CD14-positive monocyte (primary cell): ENCODE data around the gene DHODH. TPM values are rescaled to one million over a fixed set of nuclear protein-coding genes. Genes with fewer than 3 reads are reported as not detected.
"Not testable (repeated sequence)": the region's sequence is repeated elsewhere in the genome, so short reads cannot be mapped to it uniquely, and the experiment has no call there.

Source experiments
- DNase-seq, 3 donors: peaks; one replicate each; pipeline ENCODE4 v3.0.0-alpha.2; 2011 to 2022
- H2AFZ ChIP-seq: 2 replicates; pipeline ENCODE4 v1.6.0; 2012; ENCODE audit warnings: mild to moderate bottlenecking, low read depth, low read length, inconsistent platforms; ENCODE audit not compliant: insufficient read depth, poor library complexity, severe bottlenecking
- H3K27ac ChIP-seq, 2 donors: 1 replicate in 1 of 2; 2 replicates in 1 of 2; pipeline ENCODE4 v1.5.1; 2012 to 2013; ENCODE audit warnings: low read length in 2 of 2, control low read depth in 1 of 2, inconsistent platforms in 1 of 2, low read depth in 1 of 2, mild to moderate bottlenecking in 1 of 2
- H3K27me3 ChIP-seq, 2 donors: one replicate each; pipeline versions ENCODE4 v1.6.0 to v1.6.1; 2011 to 2013; ENCODE audit warnings: low read length in 2 of 2; ENCODE audit not compliant: control insufficient read depth in 2 of 2, insufficient read depth in 2 of 2
- H3K36me3 ChIP-seq, 2 donors: replicated peaks in 1 of 2; 1 replicate in 1 of 2; 2 replicates in 1 of 2; pipeline versions ENCODE4 v1.5.1 to v1.6.1; 2012 to 2013; ENCODE audit warnings: low read length in 2 of 2, control low read depth in 1 of 2, inconsistent platforms in 1 of 2, mild to moderate bottlenecking in 1 of 2; ENCODE audit not compliant: insufficient read depth in 2 of 2, control insufficient read depth in 1 of 2
- H3K4me1 ChIP-seq, 2 donors: 1 replicate in 1 of 2; 2 replicates in 1 of 2; pipeline versions ENCODE4 v1.5.1 to v1.6.1; 2012 to 2013; ENCODE audit warnings: low read length in 2 of 2, control low read depth in 1 of 2, inconsistent platforms in 1 of 2, mild to moderate bottlenecking in 1 of 2, moderate library complexity in 1 of 2; ENCODE audit not compliant: insufficient read depth in 2 of 2, control insufficient read depth in 1 of 2
- H3K4me2 ChIP-seq: replicated peaks from 2 replicates; pipeline ENCODE3; 2012; ENCODE audit warnings: low read length, moderate library complexity, mild to moderate bottlenecking; ENCODE audit not compliant: poor library complexity, severe bottlenecking; ENCODE audit errors: extremely low read depth
- H3K4me3 ChIP-seq, 3 experiments: fragments of 200-600 bp in 1 of 3; sonication (generic) in 1 of 3; replicated peaks in 1 of 3; 1 replicate in 2 of 3; 2 replicates in 1 of 3; pipeline ENCODE4 v1.5.1; 2011 to 2013; ENCODE audit warnings: low read length in 3 of 3, mild to moderate bottlenecking in 3 of 3, control low read depth in 2 of 3, low read depth in 2 of 3, inconsistent platforms in 1 of 3, moderate library complexity in 1 of 3
- H3K79me2 ChIP-seq: 2 replicates; pipeline ENCODE4 v1.6.0; 2012; ENCODE audit warnings: mild to moderate bottlenecking, control low read depth, inconsistent platforms, low read length, moderate library complexity; ENCODE audit not compliant: insufficient read depth
- H3K9ac ChIP-seq: 2 replicates; pipeline ENCODE4 v1.6.0; 2017; ENCODE audit warnings: low read length, mild to moderate bottlenecking; ENCODE audit not compliant: insufficient read depth, poor library complexity, severe bottlenecking
- H3K9me3 ChIP-seq, 2 donors: replicated peaks in 1 of 2; 1 replicate in 1 of 2; 2 replicates in 1 of 2; pipeline versions ENCODE4 v1.5.1 to v1.6.1; 2012 to 2013; ENCODE audit warnings: low read length in 2 of 2, control low read depth in 1 of 2; ENCODE audit not compliant: control insufficient read depth in 1 of 2, insufficient read depth in 1 of 2
- H4K20me1 ChIP-seq: 2 replicates; pipeline ENCODE4 v1.6.0; 2012; ENCODE audit warnings: mild to moderate bottlenecking, low read length, control low read depth, moderate library complexity; ENCODE audit not compliant: insufficient read depth
- H3K27ac Mint-ChIP-seq, 7 donors: one replicate each; pipeline ENCODE4 v1.8.0; 2020; ENCODE audit warnings: mild to moderate bottlenecking in 7 of 7, mixed read lengths in 7 of 7, moderate library complexity in 6 of 7, inconsistent platforms in 2 of 7
- H3K27me3 Mint-ChIP-seq, 3 donors: one replicate each; pipeline ENCODE4 v1.8.0; 2021 to 2022; ENCODE audit warnings: low read depth in 3 of 3, mild to moderate bottlenecking in 3 of 3, mixed read lengths in 3 of 3, moderate library complexity in 3 of 3, inconsistent platforms in 1 of 3
- H3K36me3 Mint-ChIP-seq, 2 donors: one replicate each; pipeline ENCODE4 v1.8.0; 2020; ENCODE audit warnings: mixed read lengths in 2 of 2, inconsistent platforms in 1 of 2, mild to moderate bottlenecking in 1 of 2
- H3K4me1 Mint-ChIP-seq: one replicate; pipeline ENCODE4 v1.8.0; 2020; ENCODE audit warnings: mild to moderate bottlenecking, mixed read lengths
- H3K4me3 Mint-ChIP-seq, 2 donors: one replicate each; pipeline ENCODE4 v1.8.0; 2020; ENCODE audit warnings: mild to moderate bottlenecking in 2 of 2, mixed read lengths in 2 of 2, moderate library complexity in 1 of 2
- H3K9me3 Mint-ChIP-seq, 7 donors: one replicate each; pipeline ENCODE4 v1.8.0; 2020 to 2022; ENCODE audit warnings: mixed read lengths in 7 of 7, mild to moderate bottlenecking in 6 of 7, moderate library complexity in 6 of 7, inconsistent platforms in 2 of 7
- CTCF ChIP-seq: fragments of 200-600 bp; IDR thresholded peaks from one replicate; pipeline ENCODE4 v1.8.0; 2022; ENCODE audit warnings: antibody characterized with exemption, mild to moderate bottlenecking
- WGBS: methylation state at CpG from one replicate; pipeline ENCODE4 v1.1.5; 2013; ENCODE audit warnings: missing lambda C conversion rate; ENCODE audit not compliant: insufficient coverage; 5-methylcytosine and 5-hydroxymethylcytosine counted together
- intact Hi-C, 2 donors: fragments of 100-400 bp; cut with micrococcal nuclease; formaldehyde crosslinking; loops; one replicate each; pipeline versions ENCODE4 v1.15.0 to v1.15.1; 2023
- polyA plus RNA-seq, 3 donors: library from polyadenylated mRNA; depleted of rRNA in 1 of 3; unstranded in 2 of 3; stranded (reverse) in 1 of 3; fragments of 300-500 nt in 2 of 3; fragments of >200 nt in 1 of 3; fragmentation: Illumina TruSeq in 2 of 3; gene quantifications; 1 replicate in 2 of 3; 2 replicates in 1 of 3; pipeline ENCODE4 v1.2.3, GENCODE V29; 2012 to 2021

DHODH gene
- polyA plus RNA-seq, 3 donors = 2.2 to 3.8 (median 2.4) TPM

GRCh38 chr16:72001180-72001874 lies 7.2 kb upstream of the DHODH start:
- Mint-ChIP-seq H3K4me1 (peaks cover 19% of the 10 kb centered on the region), H3K27ac (peak overlapping the region in 1 of 7 donors; percentile 6), H3K36me3 (no peaks in the 10 kb centered on the region), H3K27me3 (peaks cover 3 to 9% (median 8%) of the 10 kb centered on the region in 3 donors), H3K9me3 (no peaks in the 10 kb centered on the region), H3K4me3 (no peak overlapping the region)
- Histone ChIP-seq H3K4me2 (no peak overlapping the region), H3K79me2 (no peaks in the 10 kb centered on the region), H4K20me1 (no peaks in the 10 kb centered on the region), H3K36me3 (no peaks in the 10 kb centered on the region), H3K9ac (no peak overlapping the region), H3K4me3 (no peak overlapping the region), H2AFZ (no peak overlapping the region), H3K4me1 (no peaks in the 10 kb centered on the region), H3K27ac (no peak overlapping the region), H3K9me3 (no peaks in the 10 kb centered on the region), H3K27me3 (no peaks in the 10 kb centered on the region)
- intact Hi-C loops = no loop called here
- no peak for DNase-seq
- no CpG with 5 or more reads among the region's 7 CpGs for WGBS
- TF ChIP-seq CTCF = no peak

GRCh38 chr16:72002619-72003018 lies 5.9 kb upstream of the DHODH start:
- intact Hi-C loops = no loop called here
- no peak overlapping the region for H3K4me2 ChIP-seq
- no peak overlapping the region for H3K27ac ChIP-seq
- no peaks in the 10 kb centered on the region for H3K79me2 ChIP-seq
- H3K36me3 ChIP-seq = no peaks in the 10 kb centered on the region
- H2AFZ ChIP-seq = no peak overlapping the region
- H3K4me1 ChIP-seq = no peaks in the 10 kb centered on the region
- no peak overlapping the region for H3K9ac ChIP-seq
- H3K27me3 ChIP-seq = no peaks in the 10 kb centered on the region
- H3K9me3 ChIP-seq = no peaks in the 10 kb centered on the region
- no peak overlapping the region for H3K4me3 Mint-ChIP-seq
- no peak for TF ChIP-seq CTCF
- no peaks in the 10 kb centered on the region for H3K36me3 Mint-ChIP-seq
- H3K27me3 Mint-ChIP-seq = peaks cover 5 to 11% (median 6%) of the 10 kb centered on the region in 3 donors
- H4K20me1 ChIP-seq = no peaks in the 10 kb centered on the region
- DNase-seq = no peak
- H3K27ac Mint-ChIP-seq = no peak overlapping the region
- 100% methylated on average over 1 of the region's 1 CpG for WGBS
- H3K9me3 Mint-ChIP-seq = no peaks in the 10 kb centered on the region
- peaks cover 19% of the 10 kb centered on the region for H3K4me1 Mint-ChIP-seq
- H3K4me3 ChIP-seq = no peak overlapping the region

- H3K36me3 Mint-ChIP-seq = peaks cover 3 to 11% of the 10 kb centered on the region in 2 donors
- Histone ChIP-seq H3K36me3 (peaks cover under 1 to 13% of the 10 kb centered on the region in 2 donors), H3K4me2 (peak overlapping the region; percentile 59), H3K4me3 (peak overlapping the region in 1 of 3 experiments; percentile 87), H3K4me1 (peaks cover 7 to 10% of the 10 kb centered on the region in 2 donors), H2AFZ (peak overlapping the region; percentile 67)
- not testable (repeated sequence) for H3K27me3 ChIP-seq, H4K20me1 ChIP-seq, H3K9me3 ChIP-seq, H3K9me3 Mint-ChIP-seq, DNase-seq, H3K9ac ChIP-seq, H3K4me1 Mint-ChIP-seq, H3K27ac ChIP-seq, H3K79me2 ChIP-seq, H3K27me3 Mint-ChIP-seq
- peak overlapping the region in 4 of 7 donors; percentile 7 to 46 (median 26) for H3K27ac Mint-ChIP-seq
- no CpG with 5 or more reads among the region's 9 CpGs for WGBS
- peak overlapping the region; percentile 62 to 93 for H3K4me3 Mint-ChIP-seq
- intact Hi-C loops = loop anchor here (5.0 kb wide), 3 partner anchors 84 to 659 kb away; partner anchors contain the start of genes DHX38 (in 1 of the 2) and TXNL4B (in 1 of the 2)
Measured at GRCh38 chr16:72008065-72008423, 500 bp upstream of the DHODH start.
